K562 (cell line): ENCODE results near the gene RBM46. TPM values are rescaled to one million over a fixed set of nuclear protein-coding genes. Genes with fewer than 3 reads are reported as not detected.

ENCODE experiments used
- C11orf30 ChIP-seq: fragments of 450-650 bp; IDR thresholded peaks from 2 replicates; pipeline ENCODE4 v1.6.1; 2016; ENCODE audit warnings: low read depth, mild to moderate bottlenecking
- DLX4 ChIP-seq: fragments of 250-450 bp; sonication (Bioruptor Pico); IDR thresholded peaks from 2 replicates; pipeline ENCODE4 v1.6.1; 2021; ENCODE audit warnings: mild to moderate bottlenecking
- FOXM1 ChIP-seq, 2 experiments: fragments of 450-650 bp in 1 of 2; sonication (generic) in 1 of 2; formaldehyde crosslinking in 1 of 2; IDR thresholded peaks; 2 replicates each; pipeline versions ENCODE4 v1.6.1 to v1.9.0; 2017 to 2022; ENCODE audit warnings: low read depth in 2 of 2, mild to moderate bottlenecking in 2 of 2, missing genetic modification reagents in 1 of 2, moderate library complexity in 1 of 2
- MAFG ChIP-seq: fragments of 450-650 bp; conservative IDR thresholded peaks from 2 replicates; pipeline ENCODE4 v1.6.1; 2016; ENCODE audit warnings: missing genetic modification characterization, missing compliant biosample characterization
- MAFK ChIP-seq: IDR thresholded peaks from 2 replicates; pipeline ENCODE4 v1.6.1; 2011; ENCODE audit warnings: low read length, improper control_type of control experiment
- RBBP5 ChIP-seq: fragments of 200-600 bp; sonication (generic); IDR thresholded peaks from 2 replicates; pipeline ENCODE4 v1.6.1; 2012; ENCODE audit warnings: borderline replicate concordance, mild to moderate bottlenecking, low read length, control low read depth, inconsistent platforms; ENCODE audit not compliant: insufficient read depth, poor library complexity, severe bottlenecking
- RUNX1 ChIP-seq: sonication (generic); IDR thresholded peaks from 2 replicates; pipeline ENCODE4 v1.6.1; 2016; ENCODE audit warnings: antibody characterized with exemption, low read depth
- TBP ChIP-seq: optimal IDR thresholded peaks from 2 replicates; pipeline ENCODE3; 2011; ENCODE audit warnings: low read depth, low read length, improper control_type of control experiment
- ZBTB17 ChIP-seq: fragments of 450-650 bp; formaldehyde crosslinking; IDR thresholded peaks from 2 replicates; pipeline ENCODE4 v1.4.0; 2020; ENCODE audit warnings: mild to moderate bottlenecking
- ZNF124 ChIP-seq: sonication (generic); formaldehyde crosslinking; IDR thresholded peaks from 2 replicates; pipeline ENCODE4 v1.8.1; 2022; ENCODE audit warnings: missing genetic modification reagents
- ZNF3 ChIP-seq: fragments of 250-450 bp; sonication (Bioruptor Pico); IDR thresholded peaks from 2 replicates; pipeline ENCODE4 v1.5.0; 2021; ENCODE audit warnings: mild to moderate bottlenecking, moderate library complexity
- ZNF57 ChIP-seq: fragments of 450-650 bp; formaldehyde crosslinking; IDR thresholded peaks from 2 replicates; pipeline ENCODE4 v1.4.0; 2020; ENCODE audit warnings: mild to moderate bottlenecking, moderate library complexity
- ZNF766 ChIP-seq: fragments of 200-800 bp; sonication (Bioruptor generic); conservative IDR thresholded peaks from 2 replicates; pipeline ENCODE4 v1.6.1; 2016; ENCODE audit warnings: missing genetic modification characterization, missing compliant biosample characterization
- polyA plus RNA-seq, 8 experiments: library from polyadenylated mRNA; depleted of rRNA in 4 of 8; stranded (reverse) in 5 of 8; unstranded in 3 of 8; fragments of >200 nt; fragmentation: Nextera tagmentation in 2 of 8; fragmentation: Illumina TruSeq in 1 of 8; extraction: Ambion mirVana in 2 of 8; extraction: Trizol in 1 of 8; gene quantifications; 2 replicates each; pipeline versions ENCODE4 v1.2.1 to v1.2.3, GENCODE V29; 2011 to 2014; ENCODE audit warnings: inconsistent platforms in 1 of 8, missing spikeins in 1 of 8
- total RNA-seq, 7 experiments: library from RNA; depleted of rRNA in 6 of 7; stranded (reverse); fragments of >200 nt in 6 of 7; fragmentation: Illumina TruSeq in 2 of 7; extraction: Trizol in 2 of 7; gene quantifications; 2 replicates each; pipeline versions ENCODE4 v1.2.1 to v1.2.3, GENCODE V29; 2011 to 2021; ENCODE audit warnings: low replicate concordance in 1 of 7
- TF ChIP-seq, protein P1 (sequence below): fragments of 200-800 bp; sonication (Bioruptor generic); IDR thresholded peaks from 2 replicates; pipeline ENCODE4 v1.6.1; 2017; ENCODE audit warnings: missing genetic modification characterization, missing compliant biosample characterization
- TF ChIP-seq, protein P2 (sequence below): sonication (generic); formaldehyde crosslinking; IDR thresholded peaks from 2 replicates; pipeline ENCODE4 v1.8.0; 2022; ENCODE audit warnings: mild to moderate bottlenecking, missing genetic modification reagents
- TF ChIP-seq, protein P3 (sequence below): fragments of 450-650 bp; IDR thresholded peaks from 2 replicates; pipeline ENCODE4 v1.7.0; 2016; ENCODE audit warnings: borderline replicate concordance
- TF ChIP-seq, protein P4 (sequence below): fragments of 450-650 bp; IDR thresholded peaks from 2 replicates; pipeline ENCODE4 v1.6.1; 2018; ENCODE audit not compliant: partially characterized antibody
- TF ChIP-seq, protein P5 (sequence below): fragments of 450-650 bp; formaldehyde crosslinking; IDR thresholded peaks from 2 replicates; pipeline ENCODE4 v1.4.0; 2020; ENCODE audit warnings: mild to moderate bottlenecking, mixed read lengths

RBM46 gene
- total and polyA plus RNA-seq, 9 of the 15 experiments (the other 6 are each of a cell fraction or from before 2014, with no cell fraction given), result 0.04 TPM; not detected in 8

GRCh38 chr4:154877110-154877760 is 96.2 kb downstream of the RBM46 start (continued):
- no peak for TF ChIP-seq FOXM1 (IDR thresholded peaks at IDR 0.05; ENCODE audit: low read depth)
- no peak for TF ChIP-seq FOXM1 (CRISPR knock-in tag; IDR thresholded peaks at IDR 0.05; ENCODE audit: low read depth)
- TF ChIP-seq ZNF3, result no peak
- TF ChIP-seq, protein P1, sequence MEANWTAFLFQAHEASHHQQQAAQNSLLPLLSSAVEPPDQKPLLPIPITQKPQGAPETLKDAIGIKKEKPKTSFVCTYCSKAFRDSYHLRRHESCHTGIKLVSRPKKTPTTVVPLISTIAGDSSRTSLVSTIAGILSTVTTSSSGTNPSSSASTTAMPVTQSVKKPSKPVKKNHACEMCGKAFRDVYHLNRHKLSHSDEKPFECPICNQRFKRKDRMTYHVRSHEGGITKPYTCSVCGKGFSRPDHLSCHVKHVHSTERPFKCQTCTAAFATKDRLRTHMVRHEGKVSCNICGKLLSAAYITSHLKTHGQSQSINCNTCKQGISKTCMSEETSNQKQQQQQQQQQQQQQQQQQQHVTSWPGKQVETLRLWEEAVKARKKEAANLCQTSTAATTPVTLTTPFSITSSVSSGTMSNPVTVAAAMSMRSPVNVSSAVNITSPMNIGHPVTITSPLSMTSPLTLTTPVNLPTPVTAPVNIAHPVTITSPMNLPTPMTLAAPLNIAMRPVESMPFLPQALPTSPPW (CRISPR knock-in tag), result no peak
- 0 out of 2 replicates have a peak, but pooled peaks have one; percentile 35 for TF ChIP-seq ZNF766 (CRISPR knock-in tag)
- peak; percentile 83 for TF ChIP-seq MAFG (tag)
- TF ChIP-seq, protein P2, sequence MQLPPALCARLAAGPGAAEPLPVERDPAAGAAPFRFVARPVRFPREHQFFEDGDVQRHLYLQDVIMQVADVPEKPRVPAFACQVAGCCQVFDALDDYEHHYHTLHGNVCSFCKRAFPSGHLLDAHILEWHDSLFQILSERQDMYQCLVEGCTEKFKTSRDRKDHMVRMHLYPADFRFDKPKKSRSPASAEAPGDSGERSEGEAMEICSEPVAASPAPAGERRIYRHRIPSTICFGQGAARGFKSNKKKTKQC (CRISPR knock-in tag), result no peak
- TF ChIP-seq RBBP5, result peak; percentile 49
- TF ChIP-seq, protein P3, sequence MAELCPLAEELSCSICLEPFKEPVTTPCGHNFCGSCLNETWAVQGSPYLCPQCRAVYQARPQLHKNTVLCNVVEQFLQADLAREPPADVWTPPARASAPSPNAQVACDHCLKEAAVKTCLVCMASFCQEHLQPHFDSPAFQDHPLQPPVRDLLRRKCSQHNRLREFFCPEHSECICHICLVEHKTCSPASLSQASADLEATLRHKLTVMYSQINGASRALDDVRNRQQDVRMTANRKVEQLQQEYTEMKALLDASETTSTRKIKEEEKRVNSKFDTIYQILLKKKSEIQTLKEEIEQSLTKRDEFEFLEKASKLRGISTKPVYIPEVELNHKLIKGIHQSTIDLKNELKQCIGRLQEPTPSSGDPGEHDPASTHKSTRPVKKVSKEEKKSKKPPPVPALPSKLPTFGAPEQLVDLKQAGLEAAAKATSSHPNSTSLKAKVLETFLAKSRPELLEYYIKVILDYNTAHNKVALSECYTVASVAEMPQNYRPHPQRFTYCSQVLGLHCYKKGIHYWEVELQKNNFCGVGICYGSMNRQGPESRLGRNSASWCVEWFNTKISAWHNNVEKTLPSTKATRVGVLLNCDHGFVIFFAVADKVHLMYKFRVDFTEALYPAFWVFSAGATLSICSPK, result no peak
- TF ChIP-seq C11orf30, result peak; percentile 50
- no peak for TF ChIP-seq DLX4 (CRISPR knock-in tag)
- no peak for TF ChIP-seq ZNF124 (CRISPR knock-in tag)
- no peak for TF ChIP-seq RUNX1
- no peak for TF ChIP-seq TBP
- peak; percentile 14; the same call in 1 of the 2 replicates for TF ChIP-seq MAFK
- TF ChIP-seq, protein P4, sequence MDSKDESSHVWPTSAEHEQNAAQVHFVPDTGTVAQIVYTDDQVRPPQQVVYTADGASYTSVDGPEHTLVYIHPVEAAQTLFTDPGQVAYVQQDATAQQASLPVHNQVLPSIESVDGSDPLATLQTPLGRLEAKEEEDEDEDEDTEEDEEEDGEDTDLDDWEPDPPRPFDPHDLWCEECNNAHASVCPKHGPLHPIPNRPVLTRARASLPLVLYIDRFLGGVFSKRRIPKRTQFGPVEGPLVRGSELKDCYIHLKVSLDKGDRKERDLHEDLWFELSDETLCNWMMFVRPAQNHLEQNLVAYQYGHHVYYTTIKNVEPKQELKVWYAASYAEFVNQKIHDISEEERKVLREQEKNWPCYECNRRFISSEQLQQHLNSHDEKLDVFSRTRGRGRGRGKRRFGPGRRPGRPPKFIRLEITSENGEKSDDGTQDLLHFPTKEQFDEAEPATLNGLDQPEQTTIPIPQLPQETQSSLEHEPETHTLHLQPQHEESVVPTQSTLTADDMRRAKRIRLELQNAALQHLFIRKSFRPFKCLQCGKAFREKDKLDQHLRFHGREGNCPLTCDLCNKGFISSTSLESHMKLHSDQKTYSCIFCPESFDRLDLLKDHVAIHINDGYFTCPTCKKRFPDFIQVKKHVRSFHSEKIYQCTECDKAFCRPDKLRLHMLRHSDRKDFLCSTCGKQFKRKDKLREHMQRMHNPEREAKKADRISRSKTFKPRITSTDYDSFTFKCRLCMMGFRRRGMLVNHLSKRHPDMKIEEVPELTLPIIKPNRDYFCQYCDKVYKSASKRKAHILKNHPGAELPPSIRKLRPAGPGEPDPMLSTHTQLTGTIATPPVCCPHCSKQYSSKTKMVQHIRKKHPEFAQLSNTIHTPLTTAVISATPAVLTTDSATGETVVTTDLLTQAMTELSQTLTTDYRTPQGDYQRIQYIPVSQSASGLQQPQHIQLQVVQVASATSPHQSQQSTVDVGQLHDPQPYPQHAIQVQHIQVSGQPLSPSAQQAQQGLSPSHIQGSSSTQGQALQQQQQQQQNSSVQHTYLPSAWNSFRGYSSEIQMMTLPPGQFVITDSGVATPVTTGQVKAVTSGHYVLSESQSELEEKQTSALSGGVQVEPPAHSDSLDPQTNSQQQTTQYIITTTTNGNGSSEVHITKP, result no peak
- no peak for TF ChIP-seq ZBTB17
- TF ChIP-seq, protein P5, sequence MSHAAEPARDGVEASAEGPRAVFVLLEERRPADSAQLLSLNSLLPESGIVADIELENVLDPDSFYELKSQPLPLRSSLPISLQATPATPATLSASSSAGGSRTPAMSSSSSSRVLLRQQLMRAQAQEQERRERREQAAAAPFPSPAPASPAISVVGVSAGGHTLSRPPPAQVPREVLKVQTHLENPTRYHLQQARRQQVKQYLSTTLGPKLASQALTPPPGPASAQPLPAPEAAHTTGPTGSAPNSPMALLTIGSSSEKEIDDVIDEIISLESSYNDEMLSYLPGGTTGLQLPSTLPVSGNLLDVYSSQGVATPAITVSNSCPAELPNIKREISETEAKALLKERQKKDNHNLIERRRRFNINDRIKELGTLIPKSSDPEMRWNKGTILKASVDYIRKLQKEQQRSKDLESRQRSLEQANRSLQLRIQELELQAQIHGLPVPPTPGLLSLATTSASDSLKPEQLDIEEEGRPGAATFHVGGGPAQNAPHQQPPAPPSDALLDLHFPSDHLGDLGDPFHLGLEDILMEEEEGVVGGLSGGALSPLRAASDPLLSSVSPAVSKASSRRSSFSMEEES (CRISPR knock-in tag), result no peak
- no peak for TF ChIP-seq ZNF57
